WERI-Rb-1 (cell line): Measurements from ENCODE around the gene VWA3A.
A peak's percentile ranks its signal among the peaks of the same experiment; 100 is the strongest.

Experiments
- DNase-seq: peaks from one replicate; pipeline ENCODE4 v3.0.0-alpha.2; 2020
- H3K27ac ChIP-seq: fragments of 250-450 bp; sonication (Bioruptor Pico); 2 replicates; pipeline ENCODE4 v1.5.1; 2020; ENCODE audit warnings: mild to moderate bottlenecking, moderate library complexity
- H3K27me3 ChIP-seq: fragments of 250-450 bp; sonication (Bioruptor Pico); 2 replicates; pipeline ENCODE4 v1.5.1; 2021; ENCODE audit warnings: mild to moderate bottlenecking, low read depth, moderate library complexity; ENCODE audit not compliant: insufficient read depth, severe bottlenecking
- H3K36me3 ChIP-seq: fragments of 250-450 bp; sonication (Bioruptor Pico); 2 replicates; pipeline ENCODE4 v1.5.1; 2020; ENCODE audit warnings: mild to moderate bottlenecking, moderate library complexity
- H3K4me3 ChIP-seq: 2 replicates; pipeline ENCODE4 v1.5.1; 2011; ENCODE audit warnings: low read depth, mild to moderate bottlenecking, control low read depth, low read length
- H3K9me3 ChIP-seq: fragments of 250-450 bp; sonication (Bioruptor Pico); 2 replicates; pipeline ENCODE4 v1.5.1; 2021; ENCODE audit warnings: mild to moderate bottlenecking, moderate library complexity; ENCODE audit not compliant: severe bottlenecking
- TF ChIP-seq, protein P1 (sequence below): IDR thresholded peaks from 2 replicates; pipeline ENCODE4 v1.5.1; 2011; ENCODE audit warnings: low read depth, mild to moderate bottlenecking, control low read depth, inconsistent platforms, low read length

The VWA3A gene

DNA sequence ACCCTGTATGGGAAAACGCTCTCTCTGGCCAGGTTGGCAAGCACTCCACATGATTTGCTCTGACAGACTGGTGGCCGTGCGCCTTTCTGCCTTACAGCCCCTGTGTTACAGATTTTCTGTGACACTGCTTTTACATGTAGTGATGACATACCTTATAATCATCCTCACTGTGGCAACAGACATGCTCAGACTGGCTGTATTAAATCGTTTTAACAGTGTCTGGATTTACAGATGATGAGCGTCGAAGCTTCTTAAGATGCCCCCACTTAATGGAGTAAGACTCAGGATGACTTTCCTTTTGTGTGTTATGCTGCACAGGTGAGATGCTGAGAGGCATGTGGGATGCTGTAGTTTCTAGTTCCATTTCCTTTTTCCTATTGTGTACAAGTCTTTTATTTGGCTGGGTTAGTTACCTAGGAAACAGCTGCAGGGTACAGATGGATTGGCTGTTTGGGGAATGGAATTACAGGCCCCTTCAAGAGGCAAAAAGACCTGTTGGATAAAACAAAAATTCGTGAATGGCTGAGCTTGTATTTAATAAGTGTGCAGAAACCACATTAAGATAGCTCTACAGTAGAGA is 20.9 kb upstream of the VWA3A start:
- TF ChIP-seq, protein P1, sequence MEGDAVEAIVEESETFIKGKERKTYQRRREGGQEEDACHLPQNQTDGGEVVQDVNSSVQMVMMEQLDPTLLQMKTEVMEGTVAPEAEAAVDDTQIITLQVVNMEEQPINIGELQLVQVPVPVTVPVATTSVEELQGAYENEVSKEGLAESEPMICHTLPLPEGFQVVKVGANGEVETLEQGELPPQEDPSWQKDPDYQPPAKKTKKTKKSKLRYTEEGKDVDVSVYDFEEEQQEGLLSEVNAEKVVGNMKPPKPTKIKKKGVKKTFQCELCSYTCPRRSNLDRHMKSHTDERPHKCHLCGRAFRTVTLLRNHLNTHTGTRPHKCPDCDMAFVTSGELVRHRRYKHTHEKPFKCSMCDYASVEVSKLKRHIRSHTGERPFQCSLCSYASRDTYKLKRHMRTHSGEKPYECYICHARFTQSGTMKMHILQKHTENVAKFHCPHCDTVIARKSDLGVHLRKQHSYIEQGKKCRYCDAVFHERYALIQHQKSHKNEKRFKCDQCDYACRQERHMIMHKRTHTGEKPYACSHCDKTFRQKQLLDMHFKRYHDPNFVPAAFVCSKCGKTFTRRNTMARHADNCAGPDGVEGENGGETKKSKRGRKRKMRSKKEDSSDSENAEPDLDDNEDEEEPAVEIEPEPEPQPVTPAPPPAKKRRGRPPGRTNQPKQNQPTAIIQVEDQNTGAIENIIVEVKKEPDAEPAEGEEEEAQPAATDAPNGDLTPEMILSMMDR: no peak
- Histone ChIP-seq H3K4me3 (no peak overlapping the region), H3K27ac (no peak overlapping the region), H3K27me3 (no peaks in the 10 kb centered on the region), H3K9me3 (peaks cover 6% of the 10 kb centered on the region), H3K36me3 (no peaks in the 10 kb centered on the region)
- no peak for DNase-seq

DNA sequence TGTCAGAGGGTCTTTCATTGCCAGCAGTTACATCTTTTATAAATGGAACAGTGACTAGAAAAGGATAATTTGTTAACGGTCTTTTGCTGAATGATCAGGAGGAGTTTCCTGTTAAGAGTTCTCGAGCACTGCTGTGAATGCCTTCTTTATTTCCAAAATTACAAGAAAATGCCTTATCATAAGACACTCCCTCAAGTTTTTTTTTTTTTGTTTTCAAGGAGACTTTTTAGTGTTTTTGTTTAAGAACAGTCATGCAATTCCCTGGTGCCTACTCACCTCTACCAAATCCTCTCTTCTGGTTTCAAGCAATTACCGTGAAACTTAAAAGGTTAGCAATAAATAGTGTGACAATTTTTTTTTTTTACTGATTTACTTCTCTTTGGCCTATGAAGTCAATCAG is 19.0 kb upstream of the VWA3A start:
- Histone ChIP-seq H3K4me3 (no peak overlapping the region), H3K9me3 (no peaks in the 10 kb centered on the region), H3K27me3 (no peaks in the 10 kb centered on the region), H3K27ac (no peak overlapping the region), H3K36me3 (no peaks in the 10 kb centered on the region)
- TF ChIP-seq, protein P1: no peak
- DNase-seq: no peak

DNA sequence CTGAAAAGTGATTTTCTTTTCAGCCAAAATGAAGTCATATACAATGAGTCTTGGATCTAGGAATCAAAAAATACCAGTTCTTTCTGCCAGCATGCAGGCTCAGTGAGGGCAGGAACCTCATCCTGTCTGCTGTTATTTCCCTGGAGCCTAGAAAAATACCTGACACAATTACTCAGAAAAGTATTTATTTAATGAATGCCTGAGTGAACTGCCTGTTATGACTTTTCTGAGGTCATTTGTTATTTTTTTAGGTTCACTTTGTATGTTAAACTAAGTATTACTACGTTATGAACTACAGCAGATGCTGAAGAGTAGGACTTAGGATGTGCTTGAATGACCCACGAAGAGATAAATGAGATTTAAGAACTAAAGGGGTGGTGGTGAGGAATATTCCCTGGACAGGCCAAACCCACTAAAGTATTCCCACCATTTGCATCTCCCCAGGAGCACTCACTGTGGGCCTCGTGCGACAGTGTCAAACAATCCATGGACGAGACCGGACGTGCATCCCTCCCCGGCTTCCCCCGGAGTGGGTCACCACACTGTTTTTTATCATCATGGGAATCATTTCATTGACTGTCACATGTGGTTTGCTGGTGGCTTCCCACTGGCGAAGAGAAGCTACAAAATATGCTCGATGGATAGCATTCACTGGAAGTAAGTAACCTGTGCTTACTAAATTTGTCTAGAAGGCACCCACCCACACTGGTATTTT is 17.1 kb upstream of the VWA3A start:
- no peaks in the 10 kb centered on the region for H3K36me3 ChIP-seq
- TF ChIP-seq, protein P1: no peak
- H3K4me3 ChIP-seq: no peak overlapping the region
- no peaks in the 10 kb centered on the region for H3K27me3 ChIP-seq
- no peak overlapping the region for H3K27ac ChIP-seq
- no peak for DNase-seq
- no peaks in the 10 kb centered on the region for H3K9me3 ChIP-seq

DNA sequence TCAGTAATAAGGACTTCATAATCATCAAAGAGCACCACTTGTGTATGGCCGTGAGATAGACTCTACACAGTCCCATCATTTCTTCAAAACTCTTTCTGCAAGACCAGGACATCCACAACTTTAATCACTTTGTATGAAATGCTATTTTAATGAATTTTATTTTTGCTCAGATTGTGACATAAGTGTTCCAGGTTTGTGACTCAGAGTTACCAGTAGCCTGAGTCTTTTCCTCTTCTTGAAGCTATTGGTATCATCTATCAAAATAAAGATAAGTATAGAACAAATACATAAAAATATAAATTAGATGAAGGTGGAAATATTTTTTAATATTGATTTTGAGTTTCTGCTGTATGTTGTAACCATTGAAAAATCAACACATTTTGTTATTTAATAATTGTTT is 16.6 kb upstream of the VWA3A start:
- H3K9me3 ChIP-seq: no peaks in the 10 kb centered on the region
- TF ChIP-seq, protein P1: no peak
- H3K27ac ChIP-seq: no peak overlapping the region
- H3K4me3 ChIP-seq: no peak overlapping the region
- H3K36me3 ChIP-seq: no peaks in the 10 kb centered on the region
- no peaks in the 10 kb centered on the region for H3K27me3 ChIP-seq
- no peak for DNase-seq

DNA sequence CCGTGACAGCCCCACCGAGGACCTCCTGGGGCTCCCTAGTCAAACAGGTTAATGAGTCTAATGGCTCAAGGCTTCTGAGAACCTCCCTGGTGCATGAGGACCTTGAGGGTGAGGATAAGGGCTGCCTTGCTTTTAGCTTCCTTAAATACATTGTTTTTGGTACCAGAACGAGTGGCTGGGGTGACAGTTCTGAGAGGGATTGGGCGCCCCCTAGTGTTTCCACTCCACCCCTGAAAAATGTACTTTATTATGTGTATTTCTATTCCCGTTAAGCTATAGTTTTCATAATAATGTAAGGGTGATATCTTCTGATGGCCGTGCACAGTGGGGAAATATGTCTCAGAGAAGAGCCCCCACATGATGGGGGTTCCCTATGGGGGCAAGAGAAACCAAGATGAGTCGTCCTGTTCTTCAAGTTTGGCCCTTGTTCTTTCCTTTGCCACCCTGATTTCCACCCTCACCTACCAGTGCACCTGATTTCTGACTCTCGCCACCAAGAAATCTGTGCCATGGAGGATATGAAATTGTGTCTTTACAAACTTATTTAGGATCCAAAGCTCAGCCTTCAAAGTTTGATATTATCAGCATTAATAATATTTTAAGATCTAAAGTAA is 14.5 kb upstream of the VWA3A start:
- Histone ChIP-seq H3K36me3 (no peaks in the 10 kb centered on the region), H3K4me3 (no peak overlapping the region), H3K9me3 (no peaks in the 10 kb centered on the region), H3K27me3 (no peaks in the 10 kb centered on the region), H3K27ac (no peak overlapping the region)
- TF ChIP-seq, protein P1: peak; percentile 62
- DNase-seq: peak; percentile 58
